Liver (tissue), 9 donors: ENCODE results near the gene ZFAND3. TPM values are rescaled to one million over a fixed set of nuclear protein-coding genes. Genes with fewer than 3 reads are reported as not detected.

Experiments
- DNase-seq: peaks from one replicate; pipeline ENCODE4 v3.0.0-alpha.2; 2017; ENCODE audit warnings: low spot score
- H3K27ac ChIP-seq, 2 donors: one replicate each; pipeline ENCODE4 v1.7.0; 2013; ENCODE audit warnings: inconsistent platforms in 2 of 2, low read length in 2 of 2, control low read depth in 1 of 2, low read depth in 1 of 2, mild to moderate bottlenecking in 1 of 2
- H3K27me3 ChIP-seq, 4 donors: one replicate each; pipeline versions ENCODE4 v1.6.1 to v1.7.0; 2013; ENCODE audit warnings: low read length in 3 of 4, inconsistent platforms in 1 of 4, mild to moderate bottlenecking in 1 of 4, moderate library complexity in 1 of 4; ENCODE audit not compliant: control insufficient read depth in 4 of 4, insufficient read depth in 4 of 4
- H3K36me3 ChIP-seq, 4 donors: one replicate each; pipeline versions ENCODE4 v1.6.1 to v1.7.0; 2013; ENCODE audit warnings: low read length in 3 of 4, mild to moderate bottlenecking in 3 of 4, low read depth in 1 of 4, moderate library complexity in 1 of 4; ENCODE audit not compliant: control insufficient read depth in 4 of 4, insufficient read depth in 3 of 4
- H3K4me1 ChIP-seq, 4 donors: one replicate each; pipeline versions ENCODE4 v1.6.1 to v1.7.0; 2013; ENCODE audit warnings: low read length in 3 of 4, mild to moderate bottlenecking in 3 of 4, moderate library complexity in 1 of 4; ENCODE audit not compliant: control insufficient read depth in 4 of 4, insufficient read depth in 4 of 4
- H3K4me3 ChIP-seq, 3 donors: one replicate each; pipeline versions ENCODE4 v1.6.1 to v1.7.0; 2013; ENCODE audit warnings: low read length in 3 of 3, control low read depth in 1 of 3, low read depth in 1 of 3, mild to moderate bottlenecking in 1 of 3
- H3K9ac ChIP-seq, 2 donors: one replicate each; pipeline ENCODE4 v1.7.0; 2013; ENCODE audit warnings: low read length in 2 of 2, mild to moderate bottlenecking in 2 of 2, moderate library complexity in 2 of 2, control low read depth in 1 of 2, low read depth in 1 of 2
- H3K9me3 ChIP-seq, 4 donors: one replicate each; pipeline versions ENCODE4 v1.6.1 to v1.7.0; 2013; ENCODE audit warnings: low read length in 3 of 4; ENCODE audit not compliant: control insufficient read depth in 4 of 4
- EGR1 ChIP-seq, 2 donors: IDR thresholded peaks; 2 replicates each; pipeline ENCODE4 v1.6.1; 2016 to 2018; ENCODE audit warnings: antibody characterized with exemption in 2 of 2, low read depth in 2 of 2
- FOXA1 ChIP-seq: IDR thresholded peaks from 2 replicates; pipeline ENCODE4 v1.6.1; 2016; ENCODE audit warnings: antibody characterized with exemption
- FOXA2 ChIP-seq: IDR thresholded peaks from 2 replicates; pipeline ENCODE4 v1.6.1; 2016; ENCODE audit warnings: antibody characterized with exemption
- GABPA ChIP-seq, 2 donors: IDR thresholded peaks in 1 of 2; conservative IDR thresholded peaks in 1 of 2; 2 replicates each; pipeline ENCODE4 v1.6.1; 2016; ENCODE audit warnings: antibody characterized with exemption in 2 of 2, mild to moderate bottlenecking in 1 of 2, moderate library complexity in 1 of 2
- HNF4A ChIP-seq, 2 donors: conservative IDR thresholded peaks; 2 replicates each; pipeline ENCODE4 v1.6.1; 2016; ENCODE audit warnings: antibody characterized with exemption in 2 of 2, mild to moderate bottlenecking in 2 of 2
- HNF4G ChIP-seq: IDR thresholded peaks from 2 replicates; pipeline ENCODE4 v1.6.1; 2016; ENCODE audit warnings: antibody characterized with exemption
- JUND ChIP-seq, 2 donors: IDR thresholded peaks; 2 replicates each; pipeline ENCODE4 v1.6.1; 2016; ENCODE audit warnings: antibody characterized with exemption in 2 of 2
- NR2F2 ChIP-seq: IDR thresholded peaks from 2 replicates; pipeline ENCODE4 v1.6.1; 2016; ENCODE audit warnings: antibody characterized with exemption
- RAD21 ChIP-seq, 2 donors: IDR thresholded peaks; 2 replicates each; pipeline ENCODE4 v1.6.1; 2016; ENCODE audit warnings: antibody characterized with exemption in 2 of 2, mild to moderate bottlenecking in 2 of 2
- RXRA ChIP-seq, 2 donors: IDR thresholded peaks; 2 replicates each; pipeline ENCODE4 v1.6.1; 2017 to 2018; ENCODE audit warnings: antibody characterized with exemption in 2 of 2, mild to moderate bottlenecking in 1 of 2
- SP1 ChIP-seq: IDR thresholded peaks from 2 replicates; pipeline ENCODE4 v1.6.1; 2018; ENCODE audit warnings: antibody characterized with exemption, mild to moderate bottlenecking
- TAF1 ChIP-seq: conservative IDR thresholded peaks from 2 replicates; pipeline ENCODE4 v1.6.1; 2016; ENCODE audit warnings: antibody characterized with exemption, mild to moderate bottlenecking
- YY1 ChIP-seq: IDR thresholded peaks from 2 replicates; pipeline ENCODE4 v1.6.1; 2016; ENCODE audit warnings: antibody characterized with exemption, mild to moderate bottlenecking
- WGBS: extraction: QIAGEN DNeasy Blood & Tissue Kit; methylation state at CpG from one replicate; pipeline ENCODE4 v1.1.7; 2013; 5-methylcytosine and 5-hydroxymethylcytosine counted together
- polyA plus RNA-seq, 2 donors: library from polyadenylated mRNA; stranded (reverse) in 1 of 2; unstranded in 1 of 2; fragments of 200-250 nt in 1 of 2; fragments of >200 nt in 1 of 2; fragmentation: Nextera tagmentation in 1 of 2; extraction: Ambion mirVana in 1 of 2; gene quantifications; one replicate each; pipeline versions ENCODE4 v1.2.1 to v1.2.3, GENCODE V29; 2013 to 2015
- total RNA-seq, 2 donors: library from RNA; depleted of rRNA; stranded (reverse); fragments of >200 nt; gene quantifications; one replicate each; pipeline ENCODE4 v1.2.3, GENCODE V29; 2014
- TF ChIP-seq, protein P1 (sequence below): IDR thresholded peaks from 2 replicates; pipeline ENCODE4 v1.6.1; 2016; ENCODE audit warnings: antibody characterized with exemption
- TF ChIP-seq, protein P2 (sequence below): IDR thresholded peaks from 2 replicates; pipeline ENCODE4 v1.6.1; 2016; ENCODE audit warnings: antibody characterized with exemption
- TF ChIP-seq, protein P3 (sequence below): fragments of 150-350 bp; IDR thresholded peaks from 2 replicates; pipeline ENCODE4 v1.5.1; 2017; ENCODE audit warnings: improper control_type of control experiment, low read depth, low read length; ENCODE audit not compliant: missing input control
- TF ChIP-seq, protein P4 (sequence below): IDR thresholded peaks from 2 replicates; pipeline ENCODE4 v1.6.1; 2016; ENCODE audit warnings: antibody characterized with exemption
- donor health status: healthy.
- donor health status: healthy.
- donor health status: healthy.
- donor health status: healthy.
- donor health status: healthy.

Gene ZFAND3
- total and polyA plus RNA-seq, 4 donors, result 7.7 to 37.5 (median 23.1) TPM

DNA sequence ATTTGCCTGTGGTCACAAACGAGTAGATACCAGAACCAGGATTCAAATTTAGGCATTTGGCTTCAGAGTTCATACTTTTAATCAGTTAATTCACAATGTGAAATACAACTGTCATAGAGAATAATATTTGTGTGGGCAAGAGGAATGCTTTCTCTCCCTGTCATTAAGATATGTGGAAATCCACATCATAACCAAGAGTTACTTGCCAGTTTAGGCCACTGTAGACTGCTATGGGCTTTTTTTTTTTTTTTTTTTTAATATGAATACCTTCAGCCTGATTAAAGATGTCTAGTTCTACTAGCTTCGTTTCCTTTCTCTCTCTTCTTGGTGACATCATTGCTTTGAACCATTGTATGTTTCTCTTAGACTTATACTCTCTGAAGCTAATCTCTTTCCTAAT, 244.9 kb downstream of the ZFAND3 start:
- H3K9ac ChIP-seq, result no peak overlapping the region
- no peaks in the 10 kb centered on the region for H3K27me3 ChIP-seq
- TF ChIP-seq, protein P1, sequence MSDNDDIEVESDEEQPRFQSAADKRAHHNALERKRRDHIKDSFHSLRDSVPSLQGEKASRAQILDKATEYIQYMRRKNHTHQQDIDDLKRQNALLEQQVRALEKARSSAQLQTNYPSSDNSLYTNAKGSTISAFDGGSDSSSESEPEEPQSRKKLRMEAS, result no peak
- TF ChIP-seq EGR1 (IDR thresholded peaks at IDR 0.05; ENCODE audit: low read depth in 2 of 2) (no peak), RXRA (IDR thresholded peaks at IDR 0.05) (no peak), GABPA (IDR thresholded peaks at IDR 0.05 in 1 of 2, conservative IDR thresholded peaks at IDR 0.05 in 1 of 2) (no peak), JUND (IDR thresholded peaks at IDR 0.05) (no peak), NR2F2 (no peak), SP1 (no peak), RAD21 (IDR thresholded peaks at IDR 0.05) (no peak), FOXA2 (no peak), YY1 (no peak), HNF4G (no peak), HNF4A (conservative IDR thresholded peaks at IDR 0.05) (no peak), FOXA1 (no peak), TAF1 (no peak)
- TF ChIP-seq, protein P2, sequence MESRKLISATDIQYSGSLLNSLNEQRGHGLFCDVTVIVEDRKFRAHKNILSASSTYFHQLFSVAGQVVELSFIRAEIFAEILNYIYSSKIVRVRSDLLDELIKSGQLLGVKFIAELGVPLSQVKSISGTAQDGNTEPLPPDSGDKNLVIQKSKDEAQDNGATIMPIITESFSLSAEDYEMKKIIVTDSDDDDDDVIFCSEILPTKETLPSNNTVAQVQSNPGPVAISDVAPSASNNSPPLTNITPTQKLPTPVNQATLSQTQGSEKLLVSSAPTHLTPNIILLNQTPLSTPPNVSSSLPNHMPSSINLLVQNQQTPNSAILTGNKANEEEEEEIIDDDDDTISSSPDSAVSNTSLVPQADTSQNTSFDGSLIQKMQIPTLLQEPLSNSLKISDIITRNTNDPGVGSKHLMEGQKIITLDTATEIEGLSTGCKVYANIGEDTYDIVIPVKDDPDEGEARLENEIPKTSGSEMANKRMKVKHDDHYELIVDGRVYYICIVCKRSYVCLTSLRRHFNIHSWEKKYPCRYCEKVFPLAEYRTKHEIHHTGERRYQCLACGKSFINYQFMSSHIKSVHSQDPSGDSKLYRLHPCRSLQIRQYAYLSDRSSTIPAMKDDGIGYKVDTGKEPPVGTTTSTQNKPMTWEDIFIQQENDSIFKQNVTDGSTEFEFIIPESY, result no peak
- TF ChIP-seq, protein P3, sequence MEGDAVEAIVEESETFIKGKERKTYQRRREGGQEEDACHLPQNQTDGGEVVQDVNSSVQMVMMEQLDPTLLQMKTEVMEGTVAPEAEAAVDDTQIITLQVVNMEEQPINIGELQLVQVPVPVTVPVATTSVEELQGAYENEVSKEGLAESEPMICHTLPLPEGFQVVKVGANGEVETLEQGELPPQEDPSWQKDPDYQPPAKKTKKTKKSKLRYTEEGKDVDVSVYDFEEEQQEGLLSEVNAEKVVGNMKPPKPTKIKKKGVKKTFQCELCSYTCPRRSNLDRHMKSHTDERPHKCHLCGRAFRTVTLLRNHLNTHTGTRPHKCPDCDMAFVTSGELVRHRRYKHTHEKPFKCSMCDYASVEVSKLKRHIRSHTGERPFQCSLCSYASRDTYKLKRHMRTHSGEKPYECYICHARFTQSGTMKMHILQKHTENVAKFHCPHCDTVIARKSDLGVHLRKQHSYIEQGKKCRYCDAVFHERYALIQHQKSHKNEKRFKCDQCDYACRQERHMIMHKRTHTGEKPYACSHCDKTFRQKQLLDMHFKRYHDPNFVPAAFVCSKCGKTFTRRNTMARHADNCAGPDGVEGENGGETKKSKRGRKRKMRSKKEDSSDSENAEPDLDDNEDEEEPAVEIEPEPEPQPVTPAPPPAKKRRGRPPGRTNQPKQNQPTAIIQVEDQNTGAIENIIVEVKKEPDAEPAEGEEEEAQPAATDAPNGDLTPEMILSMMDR, result no peak
- TF ChIP-seq, protein P4, sequence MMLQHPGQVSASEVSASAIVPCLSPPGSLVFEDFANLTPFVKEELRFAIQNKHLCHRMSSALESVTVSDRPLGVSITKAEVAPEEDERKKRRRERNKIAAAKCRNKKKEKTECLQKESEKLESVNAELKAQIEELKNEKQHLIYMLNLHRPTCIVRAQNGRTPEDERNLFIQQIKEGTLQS, result no peak
- 95% methylated on average over 2 of the region's 2 CpGs for WGBS
- no peak for DNase-seq
- no peaks in the 10 kb centered on the region for H3K9me3 ChIP-seq
- no peak overlapping the region for H3K27ac ChIP-seq
- no peak overlapping the region for H3K4me3 ChIP-seq
- H3K4me1 ChIP-seq, result no peaks in the 10 kb centered on the region
- peaks cover 5 to 30% (median 17%) of the 10 kb centered on the region in 4 donors for H3K36me3 ChIP-seq

DNA sequence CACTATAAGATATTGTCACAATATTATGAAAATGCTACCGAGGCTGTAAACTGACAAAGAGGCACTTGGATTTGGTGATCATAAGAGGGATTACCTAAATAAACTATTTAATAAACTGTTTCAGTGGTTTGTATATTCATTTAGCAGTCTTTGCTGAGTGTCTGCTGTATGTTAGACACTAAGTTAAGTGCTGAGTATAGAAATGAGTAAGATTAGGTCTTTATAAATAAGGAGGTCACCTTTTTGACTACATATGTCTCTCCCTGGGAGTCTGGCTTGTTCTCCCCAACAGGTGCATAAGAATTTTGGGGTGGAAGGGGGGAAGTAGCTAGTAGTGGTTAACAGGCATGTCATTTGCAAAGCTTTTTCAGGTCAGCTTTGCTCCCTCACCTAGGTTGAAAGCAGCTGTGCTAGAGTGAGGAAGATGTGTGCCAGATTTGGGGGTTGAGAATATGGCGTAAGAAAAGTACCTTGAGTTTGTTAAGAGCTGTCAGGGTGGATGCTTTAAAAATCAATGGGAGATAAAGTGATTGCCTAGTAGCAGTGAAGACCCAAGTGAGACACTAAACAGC, 246.3 kb downstream of the ZFAND3 start:
- peaks cover 0 to 2% (median 0%) of the 10 kb centered on the region in 4 donors for H3K4me1 ChIP-seq
- no peak for DNase-seq
- peaks cover 5 to 30% (median 17%) of the 10 kb centered on the region in 4 donors for H3K36me3 ChIP-seq
- H3K9me3 ChIP-seq, result no peaks in the 10 kb centered on the region
- H3K27ac ChIP-seq, result no peak overlapping the region
- H3K27me3 ChIP-seq, result no peaks in the 10 kb centered on the region
- no peak overlapping the region for H3K4me3 ChIP-seq
- H3K9ac ChIP-seq, result no peak overlapping the region
- no peak for TF ChIP-seq EGR1 (IDR thresholded peaks at IDR 0.05; ENCODE audit: low read depth in 2 of 2)
- TF ChIP-seq NR2F2, result no peak
- TF ChIP-seq FOXA2, result no peak
- no peak for TF ChIP-seq FOXA1
- no peak for TF ChIP-seq GABPA (IDR thresholded peaks at IDR 0.05 in 1 of 2, conservative IDR thresholded peaks at IDR 0.05 in 1 of 2)
- no peak for TF ChIP-seq HNF4A (conservative IDR thresholded peaks at IDR 0.05)
- no peak for TF ChIP-seq RAD21 (IDR thresholded peaks at IDR 0.05)
- TF ChIP-seq, protein P1, result no peak
- no peak for TF ChIP-seq JUND (IDR thresholded peaks at IDR 0.05)
- no peak for TF ChIP-seq HNF4G
- no peak for TF ChIP-seq SP1
- WGBS, result 97% methylated on average over 2 of the region's 2 CpGs
